HG03469 (cell line): ENCODE results near the gene KCNH2.

Experiments used
- ATAC-seq: cut with Tn5 transposase; IDR thresholded peaks from one replicate; pipeline ENCODE4 v1.9.1; 2021; ENCODE audit warnings: mild to moderate bottlenecking, moderate library complexity, moderate number of reproducible peaks; ENCODE audit not compliant: unreplicated experiment

KCNH2 gene

DNA sequence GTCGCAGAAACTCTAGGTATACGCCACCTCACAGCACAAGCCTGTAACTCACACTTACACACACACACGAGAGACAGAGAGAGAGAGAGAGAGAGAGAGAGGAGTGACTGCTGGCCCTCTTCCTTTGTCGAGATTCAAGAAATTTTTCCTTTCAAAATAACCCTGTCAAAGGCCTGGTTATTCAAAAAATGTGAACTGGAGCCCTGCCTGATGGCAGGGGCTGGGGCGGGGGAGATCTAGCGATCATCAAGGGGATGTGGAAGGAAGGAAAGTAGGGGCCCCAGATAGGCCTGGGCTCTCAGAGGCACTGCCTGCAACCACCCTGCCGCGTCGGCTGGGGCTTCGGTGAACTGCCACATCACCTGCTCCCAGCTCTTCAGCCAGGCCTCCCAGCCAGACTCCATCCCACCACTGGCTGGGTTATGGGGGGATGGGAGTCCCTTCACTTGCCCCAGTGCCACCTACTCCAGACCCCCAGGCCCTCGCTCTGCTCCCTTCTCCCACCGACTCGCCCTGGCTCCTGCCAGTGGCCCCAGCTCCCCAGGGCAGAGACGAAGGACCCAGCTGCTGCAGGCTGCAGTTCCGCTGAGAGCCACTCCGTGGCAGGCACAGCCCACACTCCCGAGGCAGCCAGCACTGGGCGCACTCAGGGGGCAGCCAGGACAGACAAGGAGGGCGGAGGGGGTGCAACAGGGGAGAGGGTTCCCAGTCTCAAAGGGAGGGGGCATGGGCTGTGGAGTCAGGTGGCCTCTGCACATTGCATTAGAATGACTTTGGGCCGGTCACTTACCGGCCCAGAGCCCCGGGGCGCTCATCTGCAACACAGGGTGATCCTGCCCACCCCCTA lies 15.3 kb downstream of the KCNH2 start:
- ATAC-seq: no peak

DNA sequence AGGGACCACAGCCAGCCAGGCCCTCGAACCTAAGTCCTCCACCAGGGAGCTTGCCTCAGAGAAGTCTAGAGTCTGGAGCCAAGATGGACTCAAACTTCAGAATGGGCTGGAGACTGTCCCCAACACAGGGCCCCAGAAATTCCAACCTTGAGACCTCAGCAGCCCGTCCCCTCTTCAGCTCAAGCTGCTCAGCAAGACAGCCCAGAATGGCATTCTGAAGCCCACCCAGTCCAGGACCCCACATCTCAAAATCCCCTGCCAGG lies 15.9 kb downstream of the KCNH2 start:
- no peak for ATAC-seq

DNA sequence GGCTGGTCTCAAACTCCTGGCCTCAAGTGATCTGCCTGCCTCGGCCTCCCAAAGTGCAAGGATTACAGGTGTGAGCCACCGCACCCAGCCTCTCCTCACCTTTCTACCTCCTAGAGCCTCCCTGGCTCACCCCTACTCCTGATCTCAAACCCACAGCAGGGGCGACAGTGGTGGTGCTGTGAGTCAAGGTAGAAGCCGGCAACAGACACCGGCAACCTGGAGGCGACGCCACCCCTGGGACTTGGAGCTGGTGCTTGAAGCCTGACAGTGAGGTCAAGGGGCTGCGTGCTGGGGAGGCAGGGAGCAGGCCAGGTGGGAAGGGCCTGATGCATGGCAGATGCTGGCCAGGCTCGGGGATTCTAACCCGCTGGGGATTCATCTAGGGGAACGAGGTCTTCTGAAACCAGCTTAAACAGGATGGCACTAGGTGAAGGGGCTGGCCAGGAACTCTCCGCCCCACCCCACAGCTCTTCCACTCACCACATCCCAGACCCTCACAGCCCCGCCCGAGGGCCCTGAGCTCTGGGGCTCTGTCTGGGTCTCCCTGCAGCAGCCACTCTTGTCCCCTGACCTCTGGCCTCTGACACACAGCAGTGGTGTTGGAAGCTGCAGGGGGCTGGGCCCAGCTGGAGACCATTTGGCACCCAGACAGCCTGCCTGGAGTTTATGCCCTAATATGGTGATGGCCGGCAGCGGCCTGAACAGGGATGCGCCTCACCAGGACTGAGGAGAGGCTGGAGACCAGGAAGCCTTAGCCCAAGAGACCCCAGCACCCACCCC lies 16.4 kb downstream of the KCNH2 start:
- ATAC-seq: no peak

DNA sequence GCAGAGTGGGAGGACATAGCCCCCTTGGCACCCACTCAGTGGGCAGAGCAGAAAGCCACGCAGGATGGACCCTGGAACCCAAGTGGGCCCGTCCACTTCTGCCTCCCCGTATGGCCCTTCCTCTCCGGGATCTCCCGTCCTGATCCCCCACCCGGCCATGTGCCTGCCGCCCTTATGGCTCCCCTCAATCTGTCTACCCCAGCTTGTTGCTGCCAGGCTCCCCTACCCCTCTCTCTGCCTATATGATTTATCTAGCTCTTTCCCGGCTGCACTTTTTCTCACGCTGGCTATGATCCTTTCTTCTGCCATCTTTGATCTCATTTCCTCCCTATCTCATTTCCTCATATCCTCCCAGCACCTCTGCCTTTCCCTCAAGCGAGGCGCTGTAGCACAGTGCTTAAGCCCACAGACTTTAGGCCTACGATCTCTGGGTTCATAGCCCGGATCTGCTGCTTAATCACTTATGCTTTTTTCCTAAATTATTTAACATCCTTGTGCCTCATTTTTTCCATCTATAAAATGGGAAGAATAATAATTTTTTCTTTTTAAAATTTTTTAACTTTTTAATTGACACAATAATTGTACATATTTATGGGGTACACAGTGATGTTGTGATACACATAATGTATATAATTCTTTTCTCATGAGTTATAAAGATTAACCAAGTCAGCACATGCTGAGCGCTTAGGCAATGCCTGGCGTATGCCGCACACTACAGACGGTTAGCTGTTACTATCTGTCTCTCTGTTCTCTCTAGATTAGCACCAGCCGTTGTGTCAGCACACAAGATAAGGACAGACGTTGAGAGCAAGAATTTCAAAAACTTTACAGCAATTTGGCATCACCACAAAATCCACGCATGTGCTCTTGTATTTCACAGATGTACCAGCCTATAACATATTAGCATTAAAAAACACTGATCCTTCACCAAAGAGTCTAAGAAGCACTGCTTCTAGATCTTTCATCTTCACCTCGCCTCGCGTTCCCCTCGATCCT lies 18.1 kb downstream of the KCNH2 start:
- no peak for ATAC-seq

DNA sequence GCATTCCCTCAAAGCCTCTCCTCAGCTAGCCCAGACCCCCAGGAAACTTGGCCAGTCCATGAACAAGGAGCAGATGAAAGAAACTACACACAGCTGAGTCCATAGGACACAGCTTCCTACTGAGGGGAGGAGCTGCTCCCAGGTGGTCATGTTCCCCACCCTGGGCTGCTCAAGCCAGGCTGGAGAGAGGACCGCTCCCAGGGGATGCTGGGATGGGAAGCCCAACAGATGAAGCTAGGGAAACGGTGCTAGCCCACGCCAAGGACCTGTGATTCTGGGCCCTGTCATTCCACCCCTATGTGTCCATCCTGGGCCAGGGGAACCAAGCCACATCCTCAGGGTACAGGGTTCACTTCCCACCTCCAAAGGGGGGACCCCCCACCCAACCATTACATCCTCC lies 19.0 kb downstream of the KCNH2 start:
- no peak for ATAC-seq

DNA sequence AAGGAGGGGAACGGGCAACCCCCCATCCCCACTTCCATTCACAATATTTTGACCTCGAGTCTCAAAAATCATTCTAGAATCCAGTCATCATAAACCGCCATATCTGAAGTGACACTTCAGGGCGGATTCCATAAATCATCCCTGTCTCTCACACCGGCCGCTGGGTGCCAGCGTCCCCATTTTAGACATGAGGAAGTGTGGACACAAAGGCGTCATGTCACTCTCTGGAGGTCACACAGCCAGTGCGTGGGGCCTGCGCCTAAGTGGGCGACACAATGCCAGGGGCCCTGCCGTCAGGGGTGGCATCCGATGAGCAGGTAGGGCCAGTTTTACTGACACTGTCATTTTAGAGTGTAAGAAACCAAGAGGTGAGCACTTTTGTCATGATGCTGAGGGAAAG lies 19.5 kb downstream of the KCNH2 start:
- no peak for ATAC-seq

DNA sequence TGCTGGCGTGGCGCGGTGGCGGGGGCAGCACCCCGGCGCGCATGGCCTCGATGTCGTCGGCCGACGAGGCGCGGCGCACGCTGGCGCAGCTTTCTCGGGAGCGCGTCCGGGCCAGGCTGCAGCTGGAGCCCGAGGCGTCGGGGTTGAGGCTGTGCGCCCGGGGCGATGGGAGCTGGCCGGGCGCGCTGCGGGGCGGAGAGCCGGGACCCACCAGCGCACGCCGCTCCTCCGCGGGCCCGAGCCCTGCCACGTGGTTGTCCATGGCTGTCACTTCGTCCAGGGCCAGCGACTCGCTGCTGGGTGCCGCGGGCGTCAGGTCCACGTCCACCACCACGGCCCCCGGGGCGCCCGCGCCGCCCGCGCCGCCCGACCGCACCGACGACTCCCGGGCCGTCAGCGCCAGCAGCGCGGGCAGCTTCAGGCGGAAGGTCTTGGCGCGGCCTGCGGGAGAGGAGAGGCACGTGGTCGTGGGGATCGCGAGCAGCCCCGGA lies 20.0 kb downstream of the KCNH2 start:
- no peak for ATAC-seq

DNA sequence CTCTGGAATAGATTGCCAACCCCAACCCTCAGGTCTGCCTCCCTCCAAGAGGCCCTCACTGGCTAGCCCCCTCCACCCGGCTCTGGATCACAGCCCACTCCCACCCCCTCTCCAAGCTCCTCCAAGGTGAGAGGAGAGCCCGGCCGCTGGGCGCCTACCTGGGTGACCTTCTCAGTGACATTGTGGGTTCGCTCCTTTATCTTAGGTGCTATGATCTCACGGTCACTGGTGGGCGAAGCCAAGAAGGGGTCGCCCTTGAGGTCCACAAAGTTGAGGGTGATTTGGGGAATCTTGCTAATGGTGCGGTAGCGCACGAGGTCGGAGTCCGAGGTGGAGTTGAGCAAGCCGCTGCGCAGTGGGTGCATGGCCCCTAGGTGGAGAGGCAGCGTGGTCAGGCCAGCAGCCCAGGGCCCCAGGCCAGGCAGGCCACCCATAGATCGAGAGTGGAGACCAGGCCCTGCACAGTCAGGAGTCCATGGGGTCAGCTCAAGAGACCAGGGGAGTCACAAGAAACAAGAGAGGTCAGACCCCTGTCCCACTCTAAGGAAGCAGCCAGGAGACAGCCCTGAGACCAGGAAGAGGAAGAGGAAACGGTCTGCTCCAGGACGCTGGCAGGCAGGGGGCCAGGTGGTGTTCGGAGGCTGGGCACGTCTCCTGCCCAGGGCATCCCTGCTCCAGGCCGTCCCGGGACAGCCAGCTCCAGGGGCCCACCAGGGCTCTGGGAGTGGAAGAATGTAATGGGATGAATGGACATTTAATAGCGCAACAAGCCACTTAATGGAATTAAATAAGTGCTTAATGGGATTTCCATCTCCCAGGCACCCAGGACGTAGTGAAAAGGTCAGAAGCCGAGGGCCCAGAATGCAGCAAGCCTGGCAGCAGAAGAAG lies 20.7 kb downstream of the KCNH2 start:
- ATAC-seq: no peak

DNA sequence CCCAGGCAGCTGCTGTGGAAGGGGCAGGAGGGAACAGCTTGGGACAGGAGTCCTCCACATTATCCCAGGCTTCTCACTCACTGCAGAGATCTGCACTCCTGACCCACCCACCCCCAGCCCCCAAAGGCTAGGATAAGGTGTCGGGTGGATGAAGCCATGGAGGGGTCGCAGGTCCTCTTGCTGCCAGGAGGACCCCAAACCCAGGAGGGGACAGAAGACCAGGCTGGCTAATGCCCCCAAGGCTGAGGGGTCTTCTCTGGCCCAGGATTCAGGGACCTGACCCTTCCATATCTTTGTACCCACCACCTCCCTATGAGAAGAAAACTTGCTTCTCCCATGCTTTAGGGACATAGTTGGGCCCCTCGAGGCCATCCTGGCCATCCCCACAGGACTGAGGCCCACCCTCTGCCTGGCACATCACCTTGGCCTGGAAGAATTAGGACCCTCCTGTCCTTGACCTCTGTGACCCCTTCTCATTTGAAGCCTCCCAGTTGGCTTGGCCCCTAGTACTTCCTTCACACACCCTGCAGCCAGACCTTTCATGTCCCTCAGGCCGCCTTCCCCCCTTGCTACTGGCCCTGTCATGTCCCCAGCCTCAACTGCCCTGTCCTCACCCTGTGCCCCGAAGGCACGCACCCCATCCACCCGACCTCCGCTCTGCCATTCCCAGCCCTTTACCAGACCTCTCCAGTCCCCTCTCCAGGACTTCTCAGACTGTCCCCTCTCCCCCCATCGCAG lies 21.6 kb downstream of the KCNH2 start:
- ATAC-seq: no peak

DNA sequence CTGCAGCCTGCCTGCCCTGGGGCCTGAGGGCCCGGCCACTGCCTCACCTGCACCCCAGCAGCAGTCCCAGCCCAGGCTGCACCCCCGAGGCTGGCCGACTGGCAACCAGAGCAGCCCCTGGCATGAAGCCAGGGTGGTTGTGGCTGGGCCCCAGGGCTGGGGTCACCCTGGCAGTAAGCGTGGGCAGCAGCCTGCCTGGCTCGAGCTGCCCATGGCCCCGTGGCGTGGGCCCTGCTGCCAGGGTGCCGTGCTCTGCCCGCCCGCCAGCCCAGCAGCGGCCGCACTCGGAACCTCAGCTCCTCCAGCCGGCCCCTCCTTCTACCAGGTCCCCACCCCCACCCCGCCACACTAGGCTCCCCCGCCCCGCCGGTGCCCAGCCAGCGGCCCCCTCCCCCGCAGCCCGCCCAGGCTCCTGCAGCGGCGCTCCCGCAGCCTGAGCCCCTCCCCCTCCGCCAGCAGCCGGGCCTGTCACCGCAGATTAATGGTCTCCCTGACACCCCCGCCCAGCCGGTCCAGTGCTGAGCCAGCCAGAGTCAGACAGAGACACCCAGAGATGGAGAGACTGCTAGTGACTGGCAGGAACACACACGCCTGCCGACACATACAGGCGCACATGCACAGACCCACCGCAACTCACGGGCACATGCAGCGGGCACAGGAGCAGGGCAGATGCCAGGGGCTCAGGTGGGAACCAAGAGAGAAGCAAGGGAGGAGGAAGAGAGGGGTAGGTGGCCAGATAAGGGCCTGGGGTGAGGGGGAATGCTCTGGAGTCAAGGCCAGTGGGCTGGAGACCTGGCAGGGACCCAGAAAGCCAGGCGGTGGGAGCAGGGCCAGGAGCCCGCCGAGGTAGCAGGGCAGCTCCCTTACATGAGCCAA lies 22.4 kb downstream of the KCNH2 start:
- no peak for ATAC-seq

DNA sequence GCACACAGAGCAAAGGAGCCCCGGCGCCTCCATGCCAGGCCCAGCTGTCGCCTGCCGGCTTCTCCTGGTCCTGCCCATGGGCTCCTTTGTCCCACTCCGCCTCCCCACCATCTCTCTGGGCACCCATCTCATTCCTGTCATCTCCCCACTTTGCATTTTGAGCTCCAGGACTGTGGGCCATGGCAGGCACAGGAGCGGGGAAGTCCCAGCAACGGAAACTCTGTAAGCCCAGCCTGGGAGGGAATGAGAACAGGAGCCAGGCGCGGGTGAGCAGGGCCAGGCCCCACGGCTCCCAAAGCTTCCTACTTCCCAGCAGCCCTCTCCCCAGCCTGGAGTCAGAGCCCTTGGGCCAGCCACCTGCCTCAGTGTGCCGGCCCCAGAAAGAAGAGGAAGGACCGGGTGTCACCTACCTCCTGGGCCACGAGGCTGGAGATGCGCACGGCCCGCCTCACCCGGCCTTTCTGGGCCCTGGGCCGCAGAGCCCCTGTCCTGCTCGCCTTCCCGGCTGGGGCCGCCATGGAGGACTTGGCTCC lies 23.1 kb downstream of the KCNH2 start:
- no peak for ATAC-seq

DNA sequence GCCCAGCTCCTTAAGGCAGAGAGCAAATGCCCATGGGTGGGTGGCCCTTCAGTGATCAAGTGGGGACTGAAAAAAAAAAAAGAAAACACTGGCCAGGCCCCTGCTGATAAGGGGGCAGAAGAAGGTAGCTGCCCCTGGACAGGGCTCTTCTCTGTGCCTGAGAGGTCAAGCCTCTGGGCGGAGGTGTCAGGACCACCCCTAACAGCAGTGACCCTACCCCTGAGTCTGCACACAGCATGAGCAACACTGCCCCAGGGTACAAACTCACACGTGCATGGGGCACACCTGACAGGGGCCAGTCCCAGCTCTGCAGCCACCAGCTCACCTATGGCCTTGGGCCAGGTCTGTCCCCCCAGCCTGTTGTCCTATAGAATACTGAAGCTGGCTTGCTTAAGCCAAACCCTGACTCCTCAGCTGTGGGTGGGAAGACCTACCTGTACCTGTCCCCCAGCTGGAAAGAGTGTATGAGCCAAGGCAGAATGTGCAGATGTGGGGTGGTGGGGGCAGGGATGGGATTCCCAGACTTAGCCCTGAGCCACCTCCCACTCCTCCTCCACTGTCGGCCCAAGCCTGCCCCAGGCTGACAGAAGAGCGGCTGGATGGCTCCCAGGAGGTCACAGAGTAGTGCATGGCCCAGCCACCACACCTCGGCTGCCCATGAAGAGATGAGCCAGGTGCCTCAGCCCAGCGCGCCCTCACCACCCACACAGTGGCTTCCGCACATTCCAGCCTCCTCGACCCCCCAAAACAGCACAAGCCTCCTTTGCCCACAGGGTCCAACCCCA lies 23.7 kb downstream of the KCNH2 start:
- ATAC-seq: no peak

DNA sequence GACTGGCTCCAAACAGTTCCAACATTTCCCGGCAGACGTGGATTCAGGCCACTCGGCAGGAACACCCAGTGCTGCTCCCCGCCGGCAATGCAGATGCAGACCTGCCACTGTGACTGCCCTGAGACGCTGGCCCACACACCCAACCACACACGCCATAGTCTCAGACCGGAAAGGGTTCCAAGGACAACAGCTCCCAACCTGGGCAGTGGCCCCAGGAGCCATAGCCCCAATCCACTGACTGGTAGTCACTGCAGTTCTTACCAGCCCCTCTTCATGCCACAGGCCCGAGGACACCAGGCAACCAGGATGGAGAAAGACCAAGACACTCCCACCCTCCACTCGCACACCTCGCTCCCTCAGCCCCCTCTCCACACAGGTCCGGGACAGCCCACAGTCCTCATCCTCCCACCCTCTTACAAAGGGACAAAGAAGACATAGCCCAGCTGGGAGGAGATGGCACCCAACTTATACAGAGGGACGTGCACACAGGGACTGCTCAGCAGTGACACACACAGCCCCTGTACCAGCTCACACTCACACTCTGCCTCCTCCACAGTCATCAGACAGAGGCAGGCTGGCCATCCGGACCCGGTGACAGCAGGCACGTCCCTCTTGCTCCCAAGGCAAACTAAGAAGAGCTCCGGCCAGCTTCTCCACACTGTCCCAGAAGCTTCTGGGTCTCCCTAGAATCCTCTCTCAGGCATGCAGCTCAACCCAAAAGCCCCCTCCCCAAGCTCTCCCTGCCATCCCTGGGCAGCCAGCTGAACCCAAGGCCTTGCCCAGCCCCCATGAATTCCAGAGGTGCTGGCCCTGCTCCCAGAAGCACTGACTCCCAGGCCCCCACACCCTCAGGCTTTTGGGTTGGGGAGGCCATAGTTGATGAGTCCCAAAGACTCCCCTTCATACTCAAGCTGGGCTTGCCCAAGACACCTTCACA lies 24.8 kb downstream of the KCNH2 start:
- ATAC-seq: no peak

DNA sequence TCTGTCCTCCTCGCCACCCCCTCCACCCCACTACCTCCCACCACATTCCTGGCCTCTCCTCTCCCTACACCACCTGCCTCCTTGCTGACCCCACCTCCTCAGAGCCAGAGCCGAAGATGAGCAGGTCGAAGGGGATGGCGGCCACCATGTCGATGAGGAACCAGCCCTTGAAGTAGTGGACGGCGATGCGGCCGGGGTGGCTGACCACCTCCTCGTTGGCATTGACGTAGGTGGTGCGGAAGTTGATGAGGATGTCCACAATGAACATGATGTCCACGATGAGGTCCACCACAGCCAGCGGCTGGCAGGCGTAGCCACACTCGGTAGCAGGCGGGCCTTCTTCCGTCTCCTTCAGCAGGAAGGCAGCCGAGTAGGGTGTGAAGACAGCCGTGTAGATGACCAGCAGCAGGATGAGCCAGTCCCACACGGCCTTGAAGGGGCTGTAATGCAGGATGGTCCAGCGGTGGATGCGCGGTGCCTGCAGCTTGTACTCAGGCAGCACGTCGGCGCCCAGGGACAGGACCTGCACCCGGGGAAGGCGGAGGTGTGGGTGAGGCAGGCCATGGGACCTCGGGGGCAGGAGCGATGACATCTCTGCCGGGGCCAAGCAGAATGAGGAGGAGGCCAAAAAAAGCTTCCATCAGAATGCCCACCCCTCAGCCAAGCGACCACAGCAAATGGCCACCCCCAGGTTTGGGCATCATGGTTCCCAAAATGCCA lies 25.6 kb downstream of the KCNH2 start:
- ATAC-seq: no peak

DNA sequence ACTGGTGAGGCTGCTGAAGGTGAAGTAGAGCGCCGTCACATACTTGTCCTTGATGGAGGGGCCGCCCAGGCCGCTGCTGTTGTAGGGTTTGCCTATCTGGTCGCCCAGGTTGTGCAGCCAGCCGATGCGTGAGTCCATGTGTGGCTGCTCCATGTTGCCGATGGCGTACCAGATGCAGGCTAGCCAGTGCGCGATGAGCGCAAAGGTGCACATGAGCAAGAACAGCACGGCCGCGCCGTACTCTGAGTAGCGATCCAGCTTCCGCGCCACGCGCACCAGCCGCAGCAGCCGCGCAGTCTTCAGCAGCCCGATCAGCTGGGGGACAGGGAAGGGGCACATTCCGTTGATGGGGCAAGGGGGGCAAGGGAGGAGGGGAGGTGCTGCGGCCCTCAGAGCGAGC lies 26.6 kb downstream of the KCNH2 start:
- ATAC-seq: no peak

DNA sequence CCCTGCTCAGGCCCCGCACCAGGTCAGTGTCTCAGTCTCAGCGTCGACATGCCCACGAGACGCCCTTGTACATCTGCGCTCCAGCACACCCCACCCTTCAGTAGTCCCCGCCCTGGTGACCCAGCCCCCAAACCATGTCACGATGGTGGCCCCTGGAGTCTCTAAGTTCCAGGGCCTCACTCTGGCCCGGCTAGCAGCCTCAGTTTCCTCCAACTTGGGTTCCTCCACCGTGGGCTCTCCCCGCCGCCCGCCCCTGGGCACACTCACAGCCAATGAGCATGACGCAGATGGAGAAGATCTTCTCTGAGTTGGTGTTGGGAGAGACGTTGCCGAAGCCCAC lies 27.0 kb downstream of the KCNH2 start:
- no peak for ATAC-seq
